Midbrain (tissue), 1 donor: Measurements from ENCODE around the gene HDAC4.
A peak's percentile ranks its signal among the peaks of the same experiment; 100 is the strongest.

Experiments
- DNase-seq: peaks from one replicate; lab custom pipeline; 2025; lab: John Stamatoyannopoulos, UW

Gene HDAC4

GRCh38 chr2:239253264-239253663 lies 147.6 kb downstream of the HDAC4 start:
- DNase-seq: peak; percentile 27

- DNase-seq: no peak
Measured at GRCh38 chr2:239252801-239253200, 148.0 kb downstream of the HDAC4 start.

- DNase-seq: no peak
Measured at GRCh38 chr2:239252393-239252792, 148.4 kb downstream of the HDAC4 start.

- DNase-seq: no peak
Measured at GRCh38 chr2:239251971-239252370, 148.8 kb downstream of the HDAC4 start.

- no peak for DNase-seq
Measured at GRCh38 chr2:239250216-239251081, 150.4 kb downstream of the HDAC4 start.

- peak; percentile 27 for DNase-seq
Measured at GRCh38 chr2:239249776-239250175, 151.0 kb downstream of the HDAC4 start.

GRCh38 chr2:239249048-239249447 lies 151.8 kb downstream of the HDAC4 start:
- DNase-seq: no peak

GRCh38 chr2:239247401-239248245 lies 153.2 kb downstream of the HDAC4 start:
- DNase-seq: no peak

- DNase-seq: no peak
Measured at GRCh38 chr2:239246723-239247122, 154.1 kb downstream of the HDAC4 start.

GRCh38 chr2:239245872-239246721 lies 154.7 kb downstream of the HDAC4 start:
- no peak for DNase-seq

- no peak for DNase-seq
Measured at GRCh38 chr2:239245107-239245506, 155.7 kb downstream of the HDAC4 start.

- DNase-seq: no peak
Measured at GRCh38 chr2:239244625-239245024, 156.2 kb downstream of the HDAC4 start.

- DNase-seq: no peak
Measured at GRCh38 chr2:239241431-239241960, 159.3 kb downstream of the HDAC4 start.

- peak; percentile 83 for DNase-seq
Measured at GRCh38 chr2:239240414-239240881, 160.4 kb downstream of the HDAC4 start.

GRCh38 chr2:239239607-239240413 lies 161.0 kb downstream of the HDAC4 start:
- peak; percentile 76 for DNase-seq

- DNase-seq: no peak
Measured at GRCh38 chr2:239238839-239239606, 161.8 kb downstream of the HDAC4 start.

- DNase-seq: no peak
Measured at GRCh38 chr2:239238381-239238780, 162.4 kb downstream of the HDAC4 start.

- DNase-seq: no peak
Measured at GRCh38 chr2:239236808-239237205, 164.0 kb downstream of the HDAC4 start.

- DNase-seq: no peak
Measured at GRCh38 chr2:239236043-239236807, 164.6 kb downstream of the HDAC4 start.
